Medulla oblongata (tissue), 1 donor: ENCODE data around the gene NALCN.
A peak's percentile ranks its signal among the peaks of the same experiment; 100 is the strongest.
"Not testable (repeated sequence)": the region's sequence is repeated elsewhere in the genome, so short reads cannot be mapped to it uniquely, and the experiment has no call there.

Experiments
- DNase-seq: peaks from one replicate; pipeline ENCODE4 v3.0.0-alpha.2; 2015; ENCODE audit errors: extremely low spot score

The NALCN gene

DNA sequence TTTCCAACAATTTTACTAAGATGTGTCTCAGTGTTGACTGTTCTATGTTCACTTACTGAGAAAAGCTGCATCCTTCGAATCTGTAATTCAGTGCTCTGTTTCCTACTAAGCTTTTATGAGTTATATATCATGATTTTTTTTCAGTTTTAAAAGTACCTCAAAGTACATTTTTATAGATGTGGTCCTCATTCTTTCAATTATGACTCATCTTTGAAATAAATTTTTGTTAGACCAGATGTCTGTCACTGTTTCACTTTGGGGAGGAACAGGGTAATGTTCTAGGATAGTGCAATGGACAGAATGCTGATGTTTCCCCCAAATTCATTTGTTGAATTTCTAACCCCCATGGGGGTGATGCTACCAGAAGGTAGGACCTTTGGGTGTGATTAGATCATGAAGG lies 74.8 kb downstream of the NALCN start:
- no peak for DNase-seq

DNA sequence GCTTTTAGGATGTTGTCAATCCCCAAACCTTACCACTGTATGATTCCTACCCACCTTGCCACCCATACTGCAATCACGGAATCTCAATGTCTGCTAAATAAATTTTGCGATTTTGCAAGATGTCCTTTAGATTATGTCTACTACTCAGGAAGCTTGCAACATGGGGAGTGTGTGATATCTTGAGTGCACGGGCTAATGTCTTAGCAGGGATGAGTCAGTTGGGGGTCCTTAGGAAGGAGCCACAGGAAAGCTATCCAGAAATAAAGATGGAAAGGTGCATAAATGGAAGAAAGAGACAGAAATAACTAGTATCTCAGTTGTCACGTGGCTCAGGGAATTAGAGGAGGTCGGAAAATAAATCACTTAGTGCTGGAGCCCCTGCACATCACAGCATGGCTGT lies 77.1 kb downstream of the NALCN start:
- no peak for DNase-seq

DNA sequence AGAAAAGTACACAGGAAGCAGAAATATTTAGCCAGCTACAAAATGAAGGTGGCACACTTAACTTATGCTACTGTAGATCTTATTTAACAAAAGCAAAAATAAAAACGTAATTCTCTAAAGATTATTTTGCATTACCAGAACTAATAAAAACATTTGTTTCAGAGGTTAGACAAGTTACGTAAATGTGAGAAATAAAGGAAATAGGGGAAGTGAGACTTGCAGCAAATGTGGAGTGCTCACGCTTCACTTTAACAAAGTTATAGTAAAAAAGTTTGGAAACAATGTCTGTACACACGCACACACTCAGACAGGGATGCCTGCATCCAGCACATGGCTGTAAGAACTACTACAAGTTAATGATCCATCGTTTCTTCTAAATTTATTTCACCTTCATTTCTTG lies 83.7 kb downstream of the NALCN start:
- DNase-seq, result no peak

DNA sequence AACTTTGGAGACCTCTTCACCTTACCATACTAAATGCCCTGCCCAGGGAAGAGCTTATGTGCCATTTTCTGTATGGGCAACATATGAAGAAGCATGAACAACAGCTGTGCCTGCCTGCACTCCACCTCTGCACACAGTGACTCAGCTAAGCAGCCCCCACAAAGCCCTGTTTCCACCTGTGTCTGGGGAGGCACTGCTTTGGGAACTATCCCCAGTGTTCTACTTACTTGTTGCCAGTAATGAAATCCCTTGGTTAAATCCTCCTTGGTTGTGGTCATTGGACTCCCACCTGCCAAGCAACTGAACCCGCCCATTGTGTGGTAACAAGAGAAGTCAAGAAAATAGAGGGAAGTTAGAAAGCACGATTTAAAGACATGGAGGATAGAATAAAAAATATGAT lies 84.6 kb downstream of the NALCN start:
- no peak for DNase-seq

DNA sequence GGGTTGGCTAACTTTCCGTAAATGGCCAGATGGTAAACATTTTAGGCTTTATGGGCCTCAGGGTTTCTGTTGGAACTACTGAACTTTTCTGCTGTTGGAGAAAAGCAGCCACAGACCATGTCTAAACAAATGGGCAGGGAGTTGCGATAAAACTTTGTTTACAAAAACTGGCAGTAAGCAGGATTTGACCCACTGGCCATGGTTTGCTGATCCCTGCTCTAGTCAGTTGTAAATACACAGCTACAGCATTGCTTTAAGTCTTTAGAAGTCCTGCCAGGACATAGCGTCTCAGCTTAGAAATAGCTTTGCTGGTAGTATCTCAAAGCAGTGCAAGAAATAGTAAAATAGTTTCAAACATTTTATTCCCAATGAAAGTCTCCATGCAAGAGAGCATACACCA lies 88.4 kb downstream of the NALCN start:
- DNase-seq, result no peak

DNA sequence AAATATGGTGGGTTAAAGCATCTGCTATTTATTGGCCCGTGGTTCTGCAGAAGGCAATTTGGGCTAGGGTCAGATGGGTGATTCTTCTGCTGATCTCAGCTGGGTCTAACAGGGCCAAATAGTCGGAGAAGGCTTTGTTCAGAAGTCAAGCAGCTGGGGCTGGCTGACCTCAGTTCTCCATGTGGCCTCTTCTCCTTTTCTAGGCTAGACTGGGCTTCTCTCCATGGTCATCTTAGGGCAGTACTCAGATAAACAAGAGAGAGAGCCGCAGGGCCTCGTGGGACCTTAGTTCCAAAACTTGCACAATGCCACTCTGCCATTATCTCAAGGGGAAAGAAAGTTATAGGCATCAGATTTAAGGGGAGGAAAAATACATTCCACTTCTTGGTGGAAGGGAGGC lies 89.6 kb downstream of the NALCN start:
- DNase-seq, result no peak

DNA sequence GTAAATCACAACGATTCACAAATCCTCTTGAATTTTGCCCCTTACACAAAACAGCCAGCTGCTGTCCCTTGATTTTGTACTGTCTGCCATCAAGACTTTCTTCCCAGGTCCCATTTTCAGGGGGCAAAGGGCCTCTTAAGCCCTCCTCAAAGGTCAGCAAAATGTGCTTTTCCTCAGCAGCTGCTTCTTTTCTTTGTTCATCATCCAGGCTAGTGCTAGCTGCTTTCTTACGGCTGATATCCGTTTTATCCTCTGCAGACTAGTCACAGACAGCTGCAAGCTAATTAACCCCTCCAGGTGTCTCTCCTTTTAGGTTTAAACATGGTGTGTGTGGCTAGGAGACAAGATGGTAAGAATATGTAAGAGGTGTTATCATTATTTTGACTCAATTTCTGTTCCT lies 90.9 kb downstream of the NALCN start:
- no peak for DNase-seq

DNA sequence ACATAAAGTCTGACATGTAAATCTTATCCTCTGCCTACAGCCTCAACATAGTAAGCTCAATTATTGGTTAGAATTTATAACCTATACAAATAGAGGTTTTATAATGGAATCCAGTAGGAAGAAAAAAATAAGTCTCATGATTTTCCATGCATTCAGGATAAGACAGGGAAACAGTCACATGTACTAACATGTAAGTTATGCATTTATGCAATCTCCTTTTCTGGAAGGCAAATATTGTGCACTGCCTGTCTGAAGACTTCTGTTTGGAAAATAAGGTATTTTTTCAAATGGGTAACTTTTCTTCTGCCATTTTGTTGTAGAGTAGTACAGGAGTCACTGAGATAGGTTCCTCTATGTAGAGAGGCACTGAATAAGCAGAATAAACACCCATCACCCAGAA lies 92.7 kb downstream of the NALCN start:
- DNase-seq, result no peak

DNA sequence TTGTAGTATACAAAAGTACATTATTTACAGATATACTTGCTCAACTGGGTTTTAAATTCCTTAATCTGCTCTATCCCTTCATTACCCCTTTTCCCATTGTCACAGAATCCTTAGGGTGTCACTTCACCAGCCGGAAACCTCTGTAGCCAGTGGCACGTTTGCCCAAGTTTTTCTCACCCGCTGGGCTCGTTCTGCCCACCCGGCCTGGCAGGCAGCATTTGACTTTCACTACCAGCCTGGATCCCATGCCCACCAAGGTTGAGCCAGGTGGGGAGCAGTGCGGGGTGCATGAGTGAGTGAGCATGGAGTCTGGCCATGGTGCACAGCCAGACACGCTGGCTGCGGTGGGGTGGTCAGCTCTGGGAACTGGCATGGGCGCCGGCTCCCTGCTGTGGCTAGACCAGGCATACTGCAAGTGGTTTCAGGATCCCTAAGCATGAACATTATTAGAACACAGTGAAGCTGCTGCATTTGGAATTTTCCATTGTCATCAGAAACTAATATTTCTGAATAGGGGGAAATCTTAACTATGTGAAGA lies 98.3 kb downstream of the NALCN start:
- no peak for DNase-seq

DNA sequence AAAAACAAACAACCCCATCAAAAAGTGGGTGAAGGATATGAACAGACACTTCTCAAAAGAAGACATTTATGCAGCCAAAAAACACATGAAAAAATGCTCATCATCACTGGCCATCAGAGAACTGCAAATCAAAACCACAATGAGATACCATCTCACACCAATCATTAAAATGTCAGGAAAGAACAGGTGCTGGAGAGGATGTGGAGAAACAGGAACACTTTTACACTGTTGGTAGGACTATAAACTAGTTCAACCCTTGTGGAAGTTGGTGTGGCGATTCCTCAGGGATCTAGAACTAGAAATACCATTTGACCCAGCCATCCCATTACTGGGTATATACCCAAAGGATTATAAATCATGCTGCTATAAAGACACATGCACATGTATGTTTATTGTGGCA lies 102.8 kb downstream of the NALCN start:
- DNase-seq, result not testable (repeated sequence)

DNA sequence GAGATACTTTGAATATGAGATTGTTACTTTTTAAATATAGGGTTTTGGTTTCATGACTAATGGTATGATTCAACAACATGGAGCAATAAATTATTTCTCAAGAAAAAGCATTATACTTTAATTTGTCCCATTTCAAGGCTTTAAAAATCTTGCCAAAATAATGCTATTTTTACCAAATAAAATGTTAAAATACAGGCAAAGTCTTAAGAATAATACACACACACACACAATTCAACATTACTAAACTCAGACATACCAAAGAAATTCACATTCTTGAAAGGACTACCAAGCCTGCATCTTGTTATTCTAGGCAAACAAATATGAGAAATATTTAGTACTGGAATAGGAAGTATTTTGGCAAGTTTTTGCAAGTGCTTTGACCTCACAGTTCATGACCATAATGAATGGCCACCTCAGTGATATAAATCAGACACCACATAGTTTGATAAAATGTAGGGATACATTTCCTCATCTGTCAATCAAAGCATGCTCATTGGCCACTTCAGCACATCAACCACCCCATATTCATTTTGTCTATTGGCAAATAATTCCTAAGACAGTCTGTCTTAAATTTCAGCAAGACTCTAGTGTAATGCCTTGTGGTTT lies 107.2 kb downstream of the NALCN start:
- no peak for DNase-seq

DNA sequence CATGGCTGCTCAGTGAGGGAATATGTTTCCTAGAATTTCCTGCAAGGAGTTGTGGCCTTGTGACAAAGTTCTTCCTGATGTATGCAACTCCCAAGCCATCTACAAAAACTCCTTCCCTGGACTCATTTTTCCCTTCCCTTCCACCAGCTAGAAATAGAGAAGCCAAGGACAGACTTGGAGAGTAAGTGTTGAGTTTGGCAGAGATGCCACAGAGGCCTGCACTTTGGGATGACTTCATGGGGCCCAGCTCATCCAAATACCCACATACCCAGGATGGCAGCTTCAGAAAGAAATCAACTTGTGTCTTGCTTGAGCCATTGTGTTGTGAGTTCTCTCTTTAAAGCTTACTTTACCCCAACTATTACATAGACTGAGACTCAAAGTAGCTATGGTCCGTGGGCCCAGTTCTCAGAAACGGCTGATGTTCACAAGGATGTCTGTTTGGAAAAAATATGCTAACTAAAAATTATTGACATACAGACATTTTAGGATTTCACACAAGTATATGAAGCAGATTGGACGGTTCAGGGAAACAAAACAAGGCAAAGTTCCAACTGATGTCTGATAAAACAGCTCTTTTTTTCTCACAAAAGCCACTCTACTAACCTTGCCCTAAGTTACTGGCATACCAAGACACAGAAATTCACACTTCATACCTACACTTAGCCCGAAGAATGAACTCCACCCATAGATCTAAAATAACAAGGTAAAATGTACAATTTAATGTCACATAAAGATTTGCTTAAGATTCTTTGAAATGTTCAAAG lies 107.9 kb downstream of the NALCN start:
- no peak for DNase-seq

DNA sequence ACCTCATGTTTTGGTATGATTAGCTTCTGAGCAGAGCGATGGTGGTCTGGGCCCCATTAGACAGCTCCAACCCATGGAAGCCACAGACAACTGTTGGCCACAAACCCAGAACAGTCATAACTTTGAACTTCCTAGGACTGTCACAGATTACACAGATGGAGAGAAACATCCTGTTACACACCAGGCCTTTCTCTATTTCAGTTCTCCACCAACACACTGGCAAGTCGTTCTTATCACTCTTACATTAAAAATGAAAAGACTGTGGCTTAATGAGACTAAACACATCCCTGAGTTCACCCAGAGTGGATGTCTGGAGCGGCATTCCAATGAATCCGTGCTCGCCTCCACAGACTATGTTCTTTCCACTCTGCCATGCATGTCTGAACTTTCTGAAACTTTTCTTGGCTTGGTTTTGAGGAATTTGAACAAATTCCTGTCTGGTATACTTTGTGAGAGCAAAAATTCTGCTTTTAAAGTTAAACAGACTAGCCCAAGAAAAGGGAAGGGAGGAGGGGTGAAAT lies 109.1 kb downstream of the NALCN start:
- no peak for DNase-seq

DNA sequence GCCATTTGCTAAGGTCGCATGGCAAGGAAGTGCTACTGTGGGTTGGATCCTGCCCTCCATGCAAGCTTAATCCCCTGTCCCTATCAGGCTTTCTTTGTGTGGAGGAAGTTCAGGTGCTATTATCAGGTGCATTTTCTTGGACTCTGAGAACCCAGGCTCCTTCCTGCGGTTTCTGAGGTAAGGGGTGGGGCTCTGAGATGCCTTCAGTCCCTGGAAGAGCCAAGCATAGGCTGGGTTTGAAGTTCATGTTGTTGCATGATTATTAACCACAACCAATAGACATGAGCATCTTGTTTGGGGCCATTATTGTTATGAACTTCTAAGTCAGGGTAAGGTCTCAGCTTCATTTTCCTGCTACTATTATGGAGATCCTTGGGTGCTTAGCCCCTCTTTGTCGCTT lies 109.5 kb downstream of the NALCN start:
- DNase-seq, result no peak

DNA sequence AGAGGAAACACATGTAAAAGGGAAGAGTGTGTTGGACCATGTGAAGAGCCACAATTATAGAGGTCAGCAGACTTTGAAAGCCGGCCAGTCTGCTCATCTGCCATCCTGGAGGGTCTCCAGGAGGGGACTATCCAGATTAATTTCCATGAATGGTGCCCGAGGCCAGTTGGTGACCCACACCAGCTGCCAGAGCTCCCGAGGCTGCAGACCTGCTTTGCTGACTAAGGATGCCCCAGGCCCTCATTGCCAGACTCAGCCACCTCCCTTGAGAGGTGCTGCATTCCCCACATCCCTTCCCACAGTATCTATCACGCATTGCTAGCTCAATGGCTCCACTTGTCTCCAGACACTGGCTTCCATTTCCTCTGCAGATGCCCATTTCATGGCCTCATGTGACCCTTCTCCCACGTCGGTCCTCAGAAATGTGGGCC lies 110.3 kb downstream of the NALCN start:
- no peak for DNase-seq

DNA sequence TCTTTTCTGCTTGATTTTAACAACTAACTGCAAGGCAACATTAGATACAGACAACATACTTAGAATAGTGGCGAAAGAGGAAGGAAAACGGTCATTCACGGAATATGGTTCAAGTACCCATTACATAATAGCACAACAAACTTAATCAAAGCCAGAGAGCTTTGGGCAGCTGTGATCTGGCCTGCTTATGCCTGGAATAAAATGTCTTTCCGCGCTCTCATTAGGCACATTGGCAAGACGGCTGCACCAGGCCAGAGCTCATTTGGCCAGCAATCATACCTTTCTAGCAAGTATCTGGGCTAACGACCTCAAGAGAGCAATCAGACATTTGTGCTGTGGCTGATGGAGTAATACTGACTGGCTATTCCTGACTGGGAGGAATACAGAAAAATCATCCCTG lies 112.8 kb downstream of the NALCN start:
- DNase-seq, result peak; percentile 55

DNA sequence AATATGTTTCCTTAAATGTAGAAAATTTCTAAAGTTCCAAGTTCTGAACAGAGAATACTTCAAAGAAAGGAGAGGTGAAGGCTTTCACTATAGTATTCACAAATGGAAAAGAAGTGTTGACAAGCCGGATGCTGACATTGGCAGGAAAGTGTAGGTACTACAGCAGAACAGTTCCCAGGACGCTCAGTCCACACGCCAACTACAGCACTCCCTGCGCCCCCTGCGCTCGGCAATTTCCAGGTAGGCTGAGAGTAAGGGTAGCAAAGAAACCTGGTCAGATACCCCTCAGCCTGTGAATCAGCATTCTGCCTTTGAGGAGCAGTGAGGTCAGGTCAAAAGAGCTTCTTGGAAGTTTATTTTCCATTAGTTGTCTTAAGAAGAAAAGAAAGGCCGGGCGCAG lies 115.3 kb downstream of the NALCN start:
- no peak for DNase-seq

DNA sequence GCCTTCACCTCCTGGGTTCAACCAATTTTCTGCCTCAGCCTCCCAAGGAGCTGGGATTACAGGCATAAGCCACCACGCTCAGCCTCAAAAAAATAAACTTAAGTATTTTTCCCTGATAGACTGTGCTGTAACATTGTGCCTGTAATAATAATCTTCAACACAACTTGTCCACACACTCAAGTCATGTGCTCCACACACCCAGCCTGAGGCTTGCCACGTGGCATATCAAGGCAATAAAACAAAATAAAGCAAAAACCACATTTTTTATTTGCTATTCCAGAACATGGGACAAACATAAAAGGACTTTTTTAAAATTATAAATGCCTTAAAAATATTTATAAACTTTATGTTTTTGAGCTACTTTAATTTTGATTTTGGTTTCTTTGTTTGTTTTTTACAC lies 115.8 kb downstream of the NALCN start:
- DNase-seq, result no peak

DNA sequence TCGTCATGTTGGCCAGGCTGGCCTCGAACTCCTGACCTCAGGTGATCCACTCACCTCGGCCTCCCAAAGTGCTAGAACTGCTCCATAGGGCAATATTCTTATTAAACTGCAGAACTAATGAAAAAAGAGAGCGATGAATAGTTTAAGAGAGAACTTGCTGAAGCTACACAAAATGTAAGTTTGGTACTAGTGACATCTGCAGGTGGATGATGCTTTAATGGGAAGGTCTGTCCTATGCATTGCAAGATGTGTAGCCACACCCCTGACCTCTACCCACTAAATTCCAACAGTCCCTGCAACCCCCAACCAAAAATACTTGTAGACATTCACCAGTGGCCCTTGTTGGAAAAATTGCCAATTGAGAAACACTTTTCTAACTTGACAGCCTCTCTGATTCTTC lies 117.8 kb downstream of the NALCN start:
- no peak for DNase-seq

DNA sequence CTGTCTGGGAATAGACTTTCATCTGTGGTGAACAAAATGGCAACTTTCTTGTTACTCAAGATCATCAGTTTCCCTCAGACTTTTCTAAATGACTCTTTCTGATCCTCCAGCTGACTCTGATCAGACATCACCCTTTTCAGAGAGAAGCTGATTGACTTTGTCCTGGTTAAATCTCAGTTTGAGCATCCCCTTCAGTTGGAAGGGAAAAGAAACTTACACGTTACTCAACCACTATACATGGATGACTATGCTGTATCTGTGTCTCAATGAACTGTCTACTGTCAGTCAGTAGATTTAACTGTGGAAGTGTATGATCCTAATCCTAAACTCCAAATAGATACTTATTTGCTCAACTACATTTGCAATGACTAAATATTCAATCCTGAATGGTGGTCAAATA lies 118.5 kb downstream of the NALCN start:
- no peak for DNase-seq

DNA sequence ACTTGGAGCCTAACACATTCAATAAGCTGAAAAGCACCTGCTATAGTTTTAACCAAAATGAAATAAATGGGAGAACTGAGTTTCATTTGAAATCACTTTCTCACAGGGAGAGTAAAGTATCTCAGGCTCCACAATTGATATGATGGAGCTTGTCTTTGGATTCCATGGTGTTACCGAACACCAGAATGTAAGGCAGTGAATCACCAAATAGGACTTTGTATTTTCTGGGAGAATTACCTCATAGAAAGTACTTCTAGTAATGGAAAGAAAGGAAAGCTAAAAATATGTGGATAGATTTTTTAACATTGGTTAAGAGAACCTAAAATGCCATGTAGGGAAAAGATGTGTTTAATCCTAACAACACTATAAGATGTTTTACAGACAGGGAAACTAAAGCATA lies 123.6 kb downstream of the NALCN start:
- DNase-seq, result no peak

DNA sequence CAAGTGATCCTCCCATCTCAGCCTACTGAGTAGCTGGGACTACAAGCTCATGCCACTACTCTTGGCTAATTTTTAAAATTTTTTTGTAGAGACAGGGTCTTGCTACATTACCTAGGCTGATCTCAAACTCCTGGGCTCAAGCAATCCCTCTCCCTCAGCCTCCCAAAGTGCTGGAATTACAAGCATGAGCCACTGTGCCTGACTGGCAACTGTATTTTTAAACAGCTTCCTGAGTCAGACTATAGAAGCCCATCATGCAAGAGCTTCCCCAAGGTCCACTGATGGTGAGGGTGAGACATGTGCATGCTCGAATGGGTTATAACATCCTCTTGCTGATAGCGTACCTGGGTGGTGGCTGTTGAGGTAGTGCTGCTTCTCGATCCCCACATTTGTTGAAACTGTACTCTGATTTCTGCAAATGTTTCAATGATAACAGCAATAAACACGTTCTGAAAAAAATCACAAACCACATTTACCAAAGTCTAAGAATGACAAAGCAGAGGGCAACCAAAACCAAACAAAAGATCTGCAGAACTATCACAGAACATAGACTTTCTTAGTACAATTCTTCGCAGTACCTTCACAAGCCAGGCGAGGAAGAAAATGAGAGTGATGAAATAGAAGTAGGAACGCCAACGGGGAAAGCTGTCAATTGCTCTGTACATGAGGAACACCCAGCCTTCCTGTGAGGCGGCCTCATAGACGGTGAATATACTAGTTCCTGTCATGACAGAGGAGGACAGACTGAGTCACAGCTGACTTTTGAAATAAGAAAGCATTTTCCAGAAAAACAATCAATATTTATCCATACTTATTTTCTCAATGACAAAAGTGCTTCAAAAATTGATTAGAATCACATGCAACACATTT lies 124.4 kb downstream of the NALCN start:
- no peak for DNase-seq
